HFFc6 (cell line): Measurements from ENCODE around the gene PTPRN2. TPM values are rescaled to one million over a fixed set of nuclear protein-coding genes. Genes with fewer than 3 reads are reported as not detected.

ENCODE experiments used
- DNase-seq: peaks from one replicate; pipeline ENCODE4 v3.0.0-alpha.2; 2018
- H3K27ac Mint-ChIP-seq: 2 replicates; pipeline ENCODE4 v1.8.0; 2020; ENCODE audit warnings: mild to moderate bottlenecking, mixed read lengths
- H3K27me3 Mint-ChIP-seq: 2 replicates; pipeline ENCODE4 v1.8.0; 2021; ENCODE audit warnings: mild to moderate bottlenecking, moderate library complexity, mixed read lengths; ENCODE audit not compliant: insufficient read depth
- H3K36me3 Mint-ChIP-seq: 2 replicates; pipeline ENCODE4 v1.8.0; 2021; ENCODE audit warnings: low read depth, mixed read lengths
- H3K4me1 Mint-ChIP-seq: 2 replicates; pipeline ENCODE4 v1.8.0; 2020; ENCODE audit warnings: low read depth, mixed read lengths
- H3K4me3 Mint-ChIP-seq: 2 replicates; pipeline ENCODE4 v1.8.0; 2020; ENCODE audit warnings: mild to moderate bottlenecking, moderate library complexity, mixed read lengths
- H3K9me3 Mint-ChIP-seq: 2 replicates; pipeline ENCODE4 v1.8.0; 2020; ENCODE audit warnings: mild to moderate bottlenecking, mixed read lengths
- total RNA-seq, 6 experiments: library from RNA; stranded (reverse); fragmentation: NEBNext Ultra II Directional; extraction: Animal tissue kit (Norgen Biotek cat#: 25700); gene quantifications; 2 replicates in 1 of 6; 3 replicates in 5 of 6; pipeline ENCODE4 v1.2.3, GENCODE V29; 2021
- TF ChIP-seq, protein P1 (sequence below): fragments of 200-600 bp; sonication (generic); IDR thresholded peaks from 2 replicates; pipeline ENCODE4 v1.5.0; 2021; ENCODE audit warnings: antibody characterized with exemption, mild to moderate bottlenecking

Gene PTPRN2
- total RNA-seq, 6 experiments from 2014 or later, result 0.05 to 0.27 (median 0.23) TPM

DNA sequence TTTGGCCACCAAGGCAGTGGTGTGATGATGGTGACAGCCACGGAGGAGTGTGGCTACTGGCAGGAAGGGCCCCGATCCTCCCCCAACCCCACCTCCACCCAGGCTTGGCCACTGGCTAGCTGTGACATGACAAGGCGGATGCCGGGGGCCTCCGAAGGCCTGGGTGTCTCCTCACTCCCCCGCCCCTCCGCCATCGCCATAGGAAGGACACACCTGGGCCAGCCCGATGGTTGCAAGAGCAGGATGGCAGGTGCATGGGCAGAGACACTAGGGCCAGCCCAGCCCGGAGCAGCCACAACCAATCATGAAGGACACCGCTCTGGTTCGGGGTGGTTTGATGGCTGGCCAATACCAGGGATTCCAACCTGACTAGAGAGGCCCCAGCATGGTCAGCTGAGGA lies 81.0 kb downstream of the PTPRN2 start:
- peaks cover 15% of the 10 kb centered on the region for H3K36me3 Mint-ChIP-seq
- TF ChIP-seq, protein P1, sequence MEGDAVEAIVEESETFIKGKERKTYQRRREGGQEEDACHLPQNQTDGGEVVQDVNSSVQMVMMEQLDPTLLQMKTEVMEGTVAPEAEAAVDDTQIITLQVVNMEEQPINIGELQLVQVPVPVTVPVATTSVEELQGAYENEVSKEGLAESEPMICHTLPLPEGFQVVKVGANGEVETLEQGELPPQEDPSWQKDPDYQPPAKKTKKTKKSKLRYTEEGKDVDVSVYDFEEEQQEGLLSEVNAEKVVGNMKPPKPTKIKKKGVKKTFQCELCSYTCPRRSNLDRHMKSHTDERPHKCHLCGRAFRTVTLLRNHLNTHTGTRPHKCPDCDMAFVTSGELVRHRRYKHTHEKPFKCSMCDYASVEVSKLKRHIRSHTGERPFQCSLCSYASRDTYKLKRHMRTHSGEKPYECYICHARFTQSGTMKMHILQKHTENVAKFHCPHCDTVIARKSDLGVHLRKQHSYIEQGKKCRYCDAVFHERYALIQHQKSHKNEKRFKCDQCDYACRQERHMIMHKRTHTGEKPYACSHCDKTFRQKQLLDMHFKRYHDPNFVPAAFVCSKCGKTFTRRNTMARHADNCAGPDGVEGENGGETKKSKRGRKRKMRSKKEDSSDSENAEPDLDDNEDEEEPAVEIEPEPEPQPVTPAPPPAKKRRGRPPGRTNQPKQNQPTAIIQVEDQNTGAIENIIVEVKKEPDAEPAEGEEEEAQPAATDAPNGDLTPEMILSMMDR, result no peak
- no peak for DNase-seq
- H3K4me3 Mint-ChIP-seq, result no peak overlapping the region
- H3K9me3 Mint-ChIP-seq, result peaks cover 59% of the 10 kb centered on the region
- no peak overlapping the region for H3K27ac Mint-ChIP-seq
- H3K4me1 Mint-ChIP-seq, result no peaks in the 10 kb centered on the region
- peaks cover 1% of the 10 kb centered on the region; the same call in 1 of the 2 replicates for H3K27me3 Mint-ChIP-seq

DNA sequence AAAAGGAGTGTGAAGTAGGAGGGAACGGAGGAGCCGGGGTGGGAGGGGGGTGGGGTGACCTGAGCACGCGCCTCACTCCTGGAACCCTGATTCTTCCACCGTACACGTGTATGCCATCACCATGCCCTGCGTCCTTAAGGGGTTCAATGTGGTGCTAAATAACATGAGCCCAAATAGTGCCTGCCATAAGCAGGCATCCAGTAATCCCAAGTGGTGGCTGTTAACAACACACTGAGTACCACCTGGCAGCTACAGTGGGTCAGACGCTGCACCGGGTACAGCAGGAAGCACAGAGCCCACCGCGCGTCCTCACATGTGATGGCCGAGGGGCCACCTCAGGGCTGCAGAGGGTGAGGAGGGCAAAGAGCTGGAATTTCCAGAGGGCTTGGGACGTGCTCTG lies 81.9 kb downstream of the PTPRN2 start:
- no peaks in the 10 kb centered on the region for H3K4me1 Mint-ChIP-seq
- peaks cover 56% of the 10 kb centered on the region for H3K9me3 Mint-ChIP-seq
- H3K36me3 Mint-ChIP-seq, result peaks cover 14% of the 10 kb centered on the region
- H3K27me3 Mint-ChIP-seq, result peaks cover 1% of the 10 kb centered on the region; the same call in 1 of the 2 replicates
- TF ChIP-seq, protein P1, result no peak
- no peak overlapping the region for H3K27ac Mint-ChIP-seq
- no peak overlapping the region for H3K4me3 Mint-ChIP-seq
- no peak for DNase-seq

GRCh38 chr7:158502068-158502750 lies 85.4 kb downstream of the PTPRN2 start:
- Mint-ChIP-seq H3K4me1 (no peaks in the 10 kb centered on the region), H3K36me3 (no peaks in the 10 kb centered on the region; the same call in 1 of the 2 replicates), H3K4me3 (no peak overlapping the region), H3K27me3 (peaks cover 1% of the 10 kb centered on the region; the same call in 1 of the 2 replicates), H3K9me3 (peaks cover 24% of the 10 kb centered on the region), H3K27ac (no peak overlapping the region)
- TF ChIP-seq, protein P1, result no peak
- no peak for DNase-seq

- DNase-seq, result no peak
- TF ChIP-seq, protein P1, result no peak
- Mint-ChIP-seq H3K4me3 (no peak overlapping the region), H3K27me3 (peaks cover 1% of the 10 kb centered on the region; the same call in 1 of the 2 replicates), H3K9me3 (peaks cover 17% of the 10 kb centered on the region), H3K27ac (no peak overlapping the region), H3K36me3 (no peaks in the 10 kb centered on the region), H3K4me1 (no peaks in the 10 kb centered on the region)
Measured at GRCh38 chr7:158501393-158502067, 86.1 kb downstream of the PTPRN2 start.

- H3K36me3 Mint-ChIP-seq, result no peaks in the 10 kb centered on the region
- peaks cover 11% of the 10 kb centered on the region for H3K9me3 Mint-ChIP-seq
- no peaks in the 10 kb centered on the region for H3K4me1 Mint-ChIP-seq
- TF ChIP-seq, protein P1, result no peak
- H3K27me3 Mint-ChIP-seq, result peaks cover 1% of the 10 kb centered on the region; the same call in 1 of the 2 replicates
- H3K4me3 Mint-ChIP-seq, result no peak overlapping the region
- DNase-seq, result no peak
- H3K27ac Mint-ChIP-seq, result no peak overlapping the region
Measured at GRCh38 chr7:158500651-158501052, 87.0 kb downstream of the PTPRN2 start.
